ENCODE measurements around the gene WIPI1.
"Not testable (repeated sequence)": the region's sequence is repeated elsewhere in the genome, so short reads cannot be mapped to it uniquely, and the experiment has no call there.

Gene WIPI1

DNA sequence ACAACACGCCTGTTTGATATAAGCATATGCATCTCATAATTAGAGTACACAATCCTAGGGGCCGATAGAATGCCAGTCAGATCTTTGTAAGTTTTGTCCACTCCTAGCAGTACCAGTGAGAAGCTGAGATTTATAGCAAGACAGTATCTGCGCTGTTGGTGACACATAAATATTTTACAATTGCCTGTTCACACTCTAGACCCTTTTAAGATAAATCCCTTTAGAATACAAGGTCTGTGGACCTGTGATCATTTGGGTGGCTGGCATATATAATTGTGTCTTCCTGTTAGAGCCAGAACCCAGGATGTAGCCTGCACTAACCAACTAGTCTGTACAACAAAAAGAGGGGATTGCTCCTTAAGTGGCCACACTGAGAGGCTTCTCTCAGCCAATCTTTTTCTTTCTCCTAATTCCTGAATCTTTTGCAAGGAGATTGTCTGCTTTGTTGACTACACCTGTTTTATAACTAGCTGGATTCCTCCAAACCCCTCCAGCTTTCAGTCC lies 74.7 kb downstream of the WIPI1 start:
- no peak for DNase-seq

DNA sequence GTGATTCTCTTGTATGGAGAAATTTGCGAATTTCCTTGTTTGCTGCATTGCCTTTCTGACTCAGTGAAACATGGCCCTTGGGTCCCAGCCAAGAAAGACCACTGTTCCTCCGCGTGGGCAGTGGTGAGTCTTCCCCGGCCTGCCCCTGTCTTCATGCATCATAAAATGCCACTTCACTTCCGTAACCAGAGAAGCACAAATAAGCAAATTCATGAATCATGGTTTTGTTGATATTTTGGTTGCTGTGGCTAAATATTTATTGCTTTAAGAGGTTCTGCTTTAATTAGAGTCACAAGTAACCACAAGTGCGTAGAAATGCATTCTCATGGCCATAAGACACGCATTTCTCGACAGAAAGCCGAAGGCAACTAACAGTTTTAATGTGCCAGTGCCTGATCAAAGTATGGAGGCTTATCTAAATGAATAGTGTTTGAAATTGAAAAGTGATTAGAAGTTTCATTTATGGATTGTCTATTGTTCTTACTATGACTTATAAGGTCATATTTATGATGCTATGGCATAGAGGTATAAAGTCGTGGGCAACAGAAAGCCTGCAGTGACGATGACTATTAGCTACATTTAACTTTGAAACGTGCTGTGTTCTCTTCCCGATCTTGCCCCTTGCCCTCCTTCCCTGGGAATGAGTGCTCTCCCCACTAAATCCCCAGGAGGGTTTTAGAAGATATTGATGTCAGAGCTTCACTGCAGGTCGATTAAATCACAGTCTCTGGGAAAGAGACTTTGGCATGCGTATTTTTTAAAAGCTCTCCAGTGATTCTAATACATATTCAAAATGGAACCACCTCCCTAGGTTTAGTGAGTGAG lies 76.0 kb downstream of the WIPI1 start:
- no peak for DNase-seq

DNA sequence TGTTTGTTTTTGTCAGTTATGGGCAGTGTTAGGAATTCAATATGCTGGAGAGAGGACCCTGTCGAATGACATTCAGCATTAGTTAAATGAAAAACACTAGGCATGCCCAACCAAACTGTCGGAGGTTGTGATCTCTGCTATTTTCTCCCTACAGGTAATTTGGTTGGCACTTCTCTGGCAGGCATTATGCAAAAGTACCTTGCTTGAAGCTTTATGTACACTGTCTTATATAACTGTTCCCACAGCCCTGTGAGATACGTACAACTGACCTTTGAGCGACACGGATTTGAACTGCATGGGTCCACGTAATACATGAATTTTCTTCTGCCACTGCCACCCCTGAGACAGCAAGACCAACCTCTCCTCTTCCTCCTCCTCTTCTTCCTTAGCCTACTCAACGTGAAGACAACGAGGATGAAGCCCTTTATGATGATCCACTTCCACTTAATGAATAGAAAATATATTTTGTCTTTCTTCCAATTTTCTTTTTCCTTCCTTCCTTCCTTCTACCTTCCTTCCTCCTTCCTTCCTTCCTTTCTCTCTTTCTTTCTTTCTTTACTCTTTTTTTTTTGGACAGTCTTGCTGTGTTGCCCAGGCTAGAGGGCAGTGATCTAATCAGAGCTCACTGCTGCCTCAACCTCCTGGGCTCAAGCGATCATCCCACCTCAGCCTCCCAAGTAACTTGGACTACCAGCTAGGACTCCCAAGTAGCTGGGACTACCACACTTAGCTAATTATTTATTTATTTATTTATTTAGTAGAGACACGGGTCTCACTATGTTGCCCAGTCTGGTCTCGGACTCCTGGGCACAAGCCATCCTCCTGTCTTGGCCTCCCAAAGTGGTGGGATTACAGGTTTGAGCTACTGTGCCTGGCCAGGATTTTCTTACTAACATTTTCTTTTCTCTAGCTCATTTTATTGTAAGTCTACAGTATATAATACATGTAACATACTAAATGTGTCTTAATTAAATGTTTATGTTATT lies 77.3 kb downstream of the WIPI1 start:
- DNase-seq, result no peak

DNA sequence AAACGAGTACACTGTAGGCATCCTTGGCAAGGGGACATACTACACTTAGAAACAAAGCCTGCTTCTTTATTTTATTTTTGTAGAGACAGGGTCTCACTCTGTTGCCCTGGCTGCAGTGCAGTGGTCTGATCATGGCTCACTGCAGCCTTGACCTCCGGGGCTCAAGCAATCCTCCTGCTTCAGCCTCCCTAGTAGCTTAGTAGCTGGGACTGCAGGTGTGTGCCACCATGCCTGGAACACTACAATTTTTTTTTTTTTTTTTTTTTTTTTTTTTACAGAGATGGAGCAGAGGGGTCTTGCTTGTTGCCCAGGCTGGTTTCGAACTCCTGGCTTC lies 78.2 kb downstream of the WIPI1 start:
- DNase-seq, result no peak

DNA sequence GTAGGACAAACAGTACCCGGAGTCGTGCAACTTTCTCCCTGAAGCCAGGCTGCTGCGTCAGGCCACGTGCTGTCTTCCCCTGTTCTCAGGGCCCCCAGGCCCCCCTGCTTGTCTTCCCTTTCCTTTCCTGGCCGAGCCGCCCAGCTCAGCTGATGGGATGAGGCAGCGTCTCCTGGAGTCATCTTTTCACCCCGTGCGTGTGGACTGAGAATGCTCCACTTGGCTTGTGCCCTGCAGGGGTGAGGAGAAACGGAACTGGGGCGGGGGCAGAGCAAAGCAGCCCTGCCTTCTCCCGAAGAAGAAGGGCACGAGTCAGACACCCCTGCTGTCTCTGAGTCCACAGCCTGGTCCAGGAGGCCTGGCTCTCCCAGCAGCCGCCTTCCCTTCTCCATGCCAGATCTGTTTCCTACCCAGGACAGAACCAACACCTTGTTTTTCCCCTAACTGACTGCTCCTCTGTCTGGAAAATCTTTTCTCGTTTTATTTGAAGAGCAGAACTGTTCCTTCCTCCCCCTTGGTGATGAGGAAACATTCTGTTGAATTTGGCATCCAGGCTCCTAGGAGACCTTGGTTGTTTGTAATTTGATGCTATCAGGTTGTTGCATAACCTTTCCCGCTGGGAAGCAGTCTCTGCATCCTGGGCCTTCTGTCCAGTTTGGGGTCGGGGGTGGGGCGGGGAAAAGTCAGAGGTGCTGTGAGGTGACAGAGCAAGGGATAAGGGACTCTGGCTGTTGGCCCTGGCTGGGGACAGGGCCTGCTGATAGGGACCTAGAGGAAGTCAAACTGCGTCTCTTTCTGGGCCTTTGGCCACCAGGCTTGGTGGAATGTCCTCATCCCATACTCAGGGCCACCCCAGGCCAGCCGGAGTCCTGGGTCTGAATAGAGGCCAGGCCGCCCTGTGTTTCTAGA lies 78.8 kb downstream of the WIPI1 start:
- DNase-seq, result peak; percentile 24

DNA sequence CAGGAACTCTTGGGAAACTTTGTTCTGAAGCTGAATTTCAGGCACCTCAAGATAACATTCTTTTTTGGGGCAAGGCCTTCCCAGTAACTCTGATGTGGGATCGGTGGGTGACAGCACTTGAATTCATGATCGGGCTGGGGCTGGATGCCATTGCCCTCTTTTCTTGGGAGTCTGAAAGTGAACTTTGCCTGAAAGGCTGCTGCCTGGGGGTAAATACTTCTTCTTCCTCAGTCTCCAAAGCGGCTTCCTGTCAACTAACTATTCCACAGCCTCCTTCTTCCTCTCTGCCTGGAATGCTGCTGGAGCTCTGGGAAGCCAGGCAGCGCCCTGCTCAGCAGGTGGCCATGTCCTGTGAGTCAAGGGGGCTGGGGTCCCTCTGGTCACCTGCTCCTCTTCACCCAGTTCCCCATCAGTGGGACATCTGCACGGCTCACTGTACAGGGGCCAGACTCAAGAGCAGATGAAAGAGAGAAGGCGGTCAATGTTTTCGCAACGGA lies 79.5 kb downstream of the WIPI1 start:
- no peak for DNase-seq

DNA sequence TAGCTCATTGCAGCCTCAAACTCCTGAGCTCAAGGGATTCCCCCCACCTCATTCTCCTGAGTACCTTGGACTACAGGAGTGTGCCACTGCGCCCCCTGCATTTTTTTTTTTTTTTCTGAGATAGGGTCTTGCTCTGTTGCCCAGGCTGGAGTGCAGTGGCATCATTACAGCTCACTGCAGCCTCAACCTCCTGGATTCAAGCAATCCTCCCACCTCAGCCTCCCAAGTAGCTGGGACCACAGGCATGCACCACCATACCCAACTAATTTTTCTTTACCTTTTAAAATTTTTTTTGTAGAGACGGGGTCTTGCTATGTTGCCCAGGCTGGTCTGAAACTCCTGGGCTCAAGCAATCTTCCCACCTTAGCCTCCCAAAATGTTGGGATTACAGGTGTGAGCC lies 81.1 kb downstream of the WIPI1 start:
- DNase-seq, result not testable (repeated sequence)

DNA sequence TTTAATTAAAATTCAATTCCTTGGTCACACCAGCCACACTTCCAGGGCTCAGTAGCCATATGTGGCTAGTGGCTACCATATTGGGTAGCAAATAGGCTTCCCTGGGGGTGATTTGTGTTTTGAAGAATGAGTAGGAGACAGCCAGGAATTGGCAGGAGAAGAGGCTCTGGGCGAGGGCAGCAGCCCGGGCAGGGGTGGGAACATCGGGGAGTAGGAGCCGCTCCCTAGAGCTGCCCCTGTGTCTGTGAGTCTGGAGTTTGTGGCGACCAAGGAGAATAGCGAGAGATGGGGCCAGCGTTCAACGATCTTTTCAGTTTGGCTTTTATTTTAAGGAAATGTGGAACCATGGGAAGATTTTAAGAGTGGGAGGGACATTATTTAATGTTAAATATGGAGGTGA lies 81.7 kb downstream of the WIPI1 start:
- no peak for DNase-seq

Measured in NCI-H2029 treated with DMSO at 0.1 percent for 48 hours (cell line).